D721Med (cell line): ENCODE results near the gene ICE2.

Source experiments
- DNase-seq: peaks from one replicate; pipeline ENCODE4 v3.0.0; 2011; ENCODE audit warnings: low spot score; ENCODE audit not compliant: insufficient read length
- FAIRE-seq: peaks from 2 replicates; lab custom pipeline; 2011; peaks lifted over from hg19 to GRCh38; lab: Jason Lieb, UNC
- TF ChIP-seq, protein P1 (sequence below): IDR thresholded peaks from 2 replicates; pipeline ENCODE4 v1.5.1; 2012; ENCODE audit warnings: mild to moderate bottlenecking, control low read depth; ENCODE audit not compliant: insufficient read depth; ENCODE audit errors: missing control alignments

The ICE2 gene

DNA sequence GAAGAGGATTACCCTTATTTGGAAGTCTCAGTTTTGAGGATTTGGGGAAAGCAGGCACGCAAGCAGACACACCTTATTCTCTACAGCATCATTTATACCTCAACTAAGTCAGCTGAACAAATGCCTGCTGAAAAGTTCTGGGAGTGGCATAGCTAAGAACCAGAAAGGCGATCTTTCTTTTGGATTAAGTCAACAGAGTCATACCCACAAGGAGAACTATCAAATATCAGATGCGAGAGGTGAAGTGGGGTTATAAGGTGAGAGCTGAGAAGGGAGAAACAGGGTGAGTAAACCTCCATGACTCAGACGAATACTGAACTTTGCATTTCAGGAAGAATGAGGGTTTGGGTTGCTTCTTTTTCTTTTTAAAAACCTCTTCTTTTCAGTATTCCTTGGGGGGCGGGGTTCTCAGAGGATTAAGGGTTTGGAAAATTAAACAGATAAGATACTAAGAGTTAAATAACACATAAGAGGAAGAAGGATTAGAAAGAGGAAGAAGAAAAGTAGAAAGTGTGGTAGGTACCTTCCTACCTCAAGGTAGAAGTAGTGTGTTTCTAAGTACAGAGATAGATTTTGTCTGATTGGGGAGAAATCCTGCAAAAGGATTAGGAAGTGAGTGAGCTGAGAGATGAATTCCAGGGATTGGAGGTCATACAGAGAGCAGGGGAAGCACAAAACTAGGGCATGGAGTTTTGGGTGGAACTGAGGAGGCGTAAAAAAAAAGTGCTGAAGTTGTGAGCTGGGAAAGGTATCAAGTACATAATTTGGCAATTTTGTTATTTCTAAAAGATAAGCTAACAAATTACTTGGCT lies 41.3 kb upstream of the ICE2 start:
- DNase-seq = no peak
- no peak for FAIRE-seq

DNA sequence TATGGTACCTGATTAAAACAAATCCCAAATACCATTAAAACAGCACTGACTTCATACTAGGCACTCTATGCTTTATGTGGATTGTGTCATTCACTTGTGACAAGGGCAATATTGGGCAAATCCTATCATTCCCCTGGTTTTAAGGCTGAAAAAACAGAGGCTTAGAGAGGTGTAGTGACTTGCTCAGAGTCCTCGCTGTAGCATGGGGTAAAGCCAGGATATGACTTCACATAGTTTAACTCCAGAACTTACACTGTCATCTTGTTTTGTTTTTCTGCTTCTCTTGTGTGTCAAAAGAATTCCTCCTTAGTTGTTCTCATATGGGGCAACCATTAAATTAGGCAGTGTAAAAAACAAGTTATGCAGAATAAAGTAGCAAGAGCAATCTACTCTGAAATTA lies 40.3 kb upstream of the ICE2 start:
- FAIRE-seq (no peak), DNase-seq (no peak)
- TF ChIP-seq, protein P1, sequence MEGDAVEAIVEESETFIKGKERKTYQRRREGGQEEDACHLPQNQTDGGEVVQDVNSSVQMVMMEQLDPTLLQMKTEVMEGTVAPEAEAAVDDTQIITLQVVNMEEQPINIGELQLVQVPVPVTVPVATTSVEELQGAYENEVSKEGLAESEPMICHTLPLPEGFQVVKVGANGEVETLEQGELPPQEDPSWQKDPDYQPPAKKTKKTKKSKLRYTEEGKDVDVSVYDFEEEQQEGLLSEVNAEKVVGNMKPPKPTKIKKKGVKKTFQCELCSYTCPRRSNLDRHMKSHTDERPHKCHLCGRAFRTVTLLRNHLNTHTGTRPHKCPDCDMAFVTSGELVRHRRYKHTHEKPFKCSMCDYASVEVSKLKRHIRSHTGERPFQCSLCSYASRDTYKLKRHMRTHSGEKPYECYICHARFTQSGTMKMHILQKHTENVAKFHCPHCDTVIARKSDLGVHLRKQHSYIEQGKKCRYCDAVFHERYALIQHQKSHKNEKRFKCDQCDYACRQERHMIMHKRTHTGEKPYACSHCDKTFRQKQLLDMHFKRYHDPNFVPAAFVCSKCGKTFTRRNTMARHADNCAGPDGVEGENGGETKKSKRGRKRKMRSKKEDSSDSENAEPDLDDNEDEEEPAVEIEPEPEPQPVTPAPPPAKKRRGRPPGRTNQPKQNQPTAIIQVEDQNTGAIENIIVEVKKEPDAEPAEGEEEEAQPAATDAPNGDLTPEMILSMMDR = no peak

More for the DNA sequence above, 41.3 kb upstream of the ICE2 start:
- TF ChIP-seq, protein P1 = no peak

- TF ChIP-seq, protein P1 = no peak
- DNase-seq = peak; percentile 20
- no peak for FAIRE-seq
These were observed 39.6 kb upstream of the ICE2 start for GRCh38 chr15:60518511-60518910.

DNA sequence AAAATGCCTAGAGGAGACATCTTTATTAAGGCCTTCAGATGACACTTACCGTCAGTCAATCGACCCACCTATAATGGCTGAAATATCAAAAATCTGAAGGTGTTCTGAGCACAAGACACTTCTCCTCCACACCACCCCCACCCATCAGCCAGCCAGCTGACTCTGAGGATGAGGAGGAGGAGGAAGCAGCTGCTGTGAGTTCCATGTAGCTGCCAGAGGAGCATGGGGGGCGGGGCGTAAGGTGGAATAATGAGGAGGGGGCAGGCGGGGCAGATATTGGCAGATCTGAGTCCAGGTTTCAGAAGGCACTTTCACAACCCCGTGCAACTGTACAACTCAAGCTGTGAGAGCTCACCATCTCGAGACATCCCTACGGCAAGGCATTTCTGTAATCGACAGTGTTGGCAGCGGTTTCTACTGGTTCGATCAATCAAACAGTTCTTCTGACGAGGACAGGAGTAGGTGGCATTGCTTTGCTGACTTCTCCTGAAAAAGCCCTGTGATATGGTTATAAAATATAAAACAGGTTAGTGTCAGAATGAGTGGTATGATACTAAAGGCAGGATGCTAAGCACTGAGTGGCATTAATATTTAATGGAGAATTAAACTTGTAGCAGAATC lies 35.4 kb upstream of the ICE2 start:
- DNase-seq (no peak), FAIRE-seq (no peak)
- TF ChIP-seq, protein P1 = no peak

DNA sequence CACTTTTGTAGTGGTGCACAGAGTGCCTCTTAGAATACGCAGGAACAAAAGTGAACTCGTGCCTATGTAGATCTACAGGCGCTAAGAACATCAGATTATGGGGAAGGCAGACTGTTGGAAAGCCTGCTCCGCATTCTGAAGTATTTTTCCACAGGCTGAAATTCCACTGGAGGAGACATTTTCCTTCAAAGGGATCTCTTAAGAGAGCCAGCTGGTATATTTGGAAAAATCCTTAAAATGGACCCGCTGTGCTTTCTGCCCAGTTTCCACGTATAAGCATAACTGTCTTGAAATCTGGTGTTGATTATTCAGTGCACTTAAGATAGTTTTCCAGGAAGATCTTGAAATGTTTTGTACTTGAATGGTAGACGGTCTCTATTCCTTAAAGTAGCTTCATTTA lies 34.7 kb upstream of the ICE2 start:
- FAIRE-seq (no peak), DNase-seq (no peak)

DNA sequence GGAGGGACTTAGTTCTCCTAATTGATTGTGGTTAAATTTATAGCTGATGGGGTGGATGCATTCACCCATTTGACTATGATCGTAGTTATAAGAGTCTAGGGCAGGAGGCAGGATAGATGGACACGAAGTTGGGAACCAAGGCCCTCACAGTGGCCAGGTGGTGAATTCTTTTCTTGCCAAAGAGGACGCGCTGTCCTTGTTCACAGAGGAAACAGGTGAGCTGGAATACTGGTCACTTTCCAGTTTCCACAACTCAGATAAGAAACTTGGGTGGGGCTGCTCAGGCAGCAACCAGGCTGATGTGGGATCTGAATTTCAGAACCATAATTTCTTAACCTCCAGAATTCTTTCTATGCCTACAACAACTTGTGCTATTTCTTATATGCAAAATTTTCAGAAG lies 34.0 kb upstream of the ICE2 start:
- no peak for DNase-seq
- no peak for FAIRE-seq
- TF ChIP-seq, protein P1 = no peak

More for the DNA sequence above, 34.7 kb upstream of the ICE2 start:
- TF ChIP-seq, protein P1 = no peak
